Activated CD4-positive, alpha-beta memory T cell treated with anti-CD3 and anti-CD28 coated beads for 36 hours (primary cell): ENCODE measurements around the gene DAPK1. TPM values are rescaled to one million over a fixed set of nuclear protein-coding genes. Genes with fewer than 3 reads are reported as not detected.

Source experiments
- CTCF ChIA-PET: fragments of 350-600 bp; sonication (Branson Sonifier 250); formaldehyde crosslinking; loops from one replicate; lab custom pipeline; 2021; ENCODE audit warnings: antibody characterized with exemption, inconsistent platforms; lab: Charles Lee
- POLR2A ChIA-PET: fragments of 350-600 bp; sonication (Branson Sonifier 250); formaldehyde crosslinking; loops from one replicate; lab custom pipeline; 2021; ENCODE audit warnings: antibody characterized with exemption; lab: Charles Lee
- DNase-seq: peaks from one replicate; pipeline ENCODE4 v3.0.0-alpha.2; 2020
- H3K27ac Mint-ChIP-seq: one replicate; pipeline ENCODE4 v1.8.0; 2021; ENCODE audit warnings: mixed read lengths
- H3K27me3 Mint-ChIP-seq: one replicate; pipeline ENCODE4 v1.8.0; 2021; ENCODE audit warnings: mixed read lengths
- H3K36me3 Mint-ChIP-seq: one replicate; pipeline ENCODE4 v1.8.0; 2021; ENCODE audit warnings: mixed read lengths
- H3K4me1 Mint-ChIP-seq: one replicate; pipeline ENCODE4 v1.8.0; 2021; ENCODE audit warnings: low read depth, mixed read lengths
- H3K4me3 Mint-ChIP-seq: one replicate; pipeline ENCODE4 v1.8.0; 2021; ENCODE audit warnings: mild to moderate bottlenecking, mixed read lengths
- H3K9me3 Mint-ChIP-seq: one replicate; pipeline ENCODE4 v1.8.0; 2021; ENCODE audit warnings: mixed read lengths
- intact Hi-C: fragments of 100-400 bp; cut with micrococcal nuclease; formaldehyde crosslinking; loops from one replicate; pipeline ENCODE4 v1.15.1; 2023
- total RNA-seq, 2 experiments: library from RNA; stranded (reverse); gene quantifications; one replicate each; pipeline ENCODE4 v1.2.3, GENCODE V29; 2021

DAPK1 gene
- total RNA-seq, 2 experiments from 2014 or later: 1.9 to 3.3 TPM

DNA sequence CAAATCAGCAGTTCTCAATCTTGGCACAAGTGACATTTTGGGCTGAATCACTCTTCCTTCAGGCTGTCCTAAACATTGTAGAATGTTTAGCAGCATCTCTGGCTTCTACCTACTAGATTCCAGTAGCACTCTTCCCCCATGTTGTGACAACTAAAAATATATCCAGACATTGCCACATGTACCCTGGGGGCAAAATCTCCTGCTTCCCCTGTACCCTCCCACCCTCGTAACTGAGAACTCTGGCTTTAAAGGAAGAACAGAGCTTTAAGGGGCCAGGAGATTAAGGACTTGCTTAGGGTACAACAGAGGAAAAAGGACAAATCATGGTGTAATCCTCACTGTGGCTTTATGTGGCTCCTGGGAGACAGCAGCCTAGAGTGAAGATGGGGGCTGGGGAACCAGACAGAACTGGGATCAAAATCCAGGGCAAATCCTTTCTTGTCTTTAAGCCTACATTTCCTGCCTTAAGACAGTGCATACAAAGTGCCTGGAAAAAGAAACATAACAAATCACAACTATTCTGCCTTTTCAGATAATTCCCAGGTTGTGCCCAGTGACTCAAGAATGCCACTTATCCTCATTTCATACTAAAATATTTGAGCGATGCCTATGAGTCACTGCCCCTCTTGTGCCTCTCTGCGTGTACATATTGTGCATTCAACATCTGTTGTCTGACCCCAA is 109.3 kb downstream of the DAPK1 start:
- H3K27ac Mint-ChIP-seq: no peak overlapping the region
- peaks cover 6% of the 10 kb centered on the region for H3K9me3 Mint-ChIP-seq
- ChIA-PET CTCF (no interaction called here), POLR2A (no interaction called here)
- H3K27me3 Mint-ChIP-seq: peaks cover 22% of the 10 kb centered on the region
- intact Hi-C loops: no loop called here
- H3K4me3 Mint-ChIP-seq: no peak overlapping the region
- H3K36me3 Mint-ChIP-seq: no peaks in the 10 kb centered on the region
- DNase-seq: no peak
- no peaks in the 10 kb centered on the region for H3K4me1 Mint-ChIP-seq

GRCh38 chr9:87607859-87608258 is 110.2 kb downstream of the DAPK1 start:
- Mint-ChIP-seq H3K4me3 (no peak overlapping the region), H3K9me3 (peaks cover 6% of the 10 kb centered on the region), H3K4me1 (no peaks in the 10 kb centered on the region), H3K27ac (no peak overlapping the region), H3K36me3 (no peaks in the 10 kb centered on the region), H3K27me3 (peaks cover 19% of the 10 kb centered on the region)
- intact Hi-C loops: no loop called here
- ChIA-PET POLR2A (no interaction called here), CTCF (no interaction called here)
- DNase-seq: no peak

- Mint-ChIP-seq H3K9me3 (peaks cover 6% of the 10 kb centered on the region), H3K4me1 (no peaks in the 10 kb centered on the region), H3K27ac (no peak overlapping the region), H3K27me3 (peaks cover 19% of the 10 kb centered on the region), H3K36me3 (no peaks in the 10 kb centered on the region), H3K4me3 (no peak overlapping the region)
- no peak for DNase-seq
- ChIA-PET CTCF (no interaction called here), POLR2A (no interaction called here)
- intact Hi-C loops: no loop called here
These were observed 111.3 kb downstream of the DAPK1 start for GRCh38 chr9:87609002-87609401.

DNA sequence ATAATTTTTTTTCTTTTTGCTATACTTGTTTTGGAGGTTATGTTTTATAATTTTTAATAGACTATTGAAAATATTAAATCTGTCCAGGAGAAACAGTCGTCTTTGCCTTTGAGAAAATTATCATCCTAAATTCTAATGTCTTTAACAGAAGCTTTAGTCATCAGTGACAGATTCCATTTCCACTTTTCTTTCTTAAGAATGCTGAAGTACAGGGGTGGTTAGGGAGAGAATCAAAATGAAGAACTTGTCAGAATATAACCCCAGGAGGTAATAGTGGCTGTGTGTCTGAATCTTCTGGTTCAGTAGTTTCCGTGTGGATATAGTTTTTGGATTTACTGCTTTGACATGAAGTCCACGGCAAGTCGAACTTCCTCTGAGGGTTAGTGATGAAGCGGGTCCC is 111.8 kb downstream of the DAPK1 start:
- Mint-ChIP-seq H3K36me3 (no peaks in the 10 kb centered on the region), H3K4me1 (no peaks in the 10 kb centered on the region), H3K27me3 (peaks cover 19% of the 10 kb centered on the region), H3K9me3 (peaks cover 6% of the 10 kb centered on the region), H3K4me3 (no peak overlapping the region), H3K27ac (no peak overlapping the region)
- ChIA-PET CTCF (no interaction called here), POLR2A (no interaction called here)
- DNase-seq: no peak
- intact Hi-C loops: no loop called here

- intact Hi-C loops: no loop called here
- H3K27me3 Mint-ChIP-seq: peaks cover 19% of the 10 kb centered on the region
- H3K27ac Mint-ChIP-seq: no peak overlapping the region
- DNase-seq: no peak
- peaks cover 6% of the 10 kb centered on the region for H3K9me3 Mint-ChIP-seq
- H3K4me1 Mint-ChIP-seq: no peaks in the 10 kb centered on the region
- H3K36me3 Mint-ChIP-seq: no peaks in the 10 kb centered on the region
- no peak overlapping the region for H3K4me3 Mint-ChIP-seq
- POLR2A ChIA-PET: no interaction called here
- CTCF ChIA-PET: no interaction called here
These were observed 112.8 kb downstream of the DAPK1 start for GRCh38 chr9:87610200-87611155.

- Mint-ChIP-seq H3K4me1 (no peaks in the 10 kb centered on the region), H3K9me3 (peaks cover 6% of the 10 kb centered on the region), H3K36me3 (no peaks in the 10 kb centered on the region), H3K27me3 (peaks cover 21% of the 10 kb centered on the region), H3K4me3 (no peak overlapping the region), H3K27ac (no peak overlapping the region)
- intact Hi-C loops: no loop called here
- no peak for DNase-seq
- CTCF ChIA-PET: no interaction called here
- POLR2A ChIA-PET: no interaction called here
These were observed 114.1 kb downstream of the DAPK1 start for GRCh38 chr9:87611776-87612175.

GRCh38 chr9:87612536-87612935 is 114.9 kb downstream of the DAPK1 start:
- H3K36me3 Mint-ChIP-seq: no peaks in the 10 kb centered on the region
- H3K27ac Mint-ChIP-seq: no peak overlapping the region
- intact Hi-C loops: no loop called here
- H3K27me3 Mint-ChIP-seq: peaks cover 20% of the 10 kb centered on the region
- ChIA-PET POLR2A (no interaction called here), CTCF (no interaction called here)
- no peaks in the 10 kb centered on the region for H3K4me1 Mint-ChIP-seq
- H3K9me3 Mint-ChIP-seq: peaks cover 6% of the 10 kb centered on the region
- no peak for DNase-seq
- H3K4me3 Mint-ChIP-seq: no peak overlapping the region

DNA sequence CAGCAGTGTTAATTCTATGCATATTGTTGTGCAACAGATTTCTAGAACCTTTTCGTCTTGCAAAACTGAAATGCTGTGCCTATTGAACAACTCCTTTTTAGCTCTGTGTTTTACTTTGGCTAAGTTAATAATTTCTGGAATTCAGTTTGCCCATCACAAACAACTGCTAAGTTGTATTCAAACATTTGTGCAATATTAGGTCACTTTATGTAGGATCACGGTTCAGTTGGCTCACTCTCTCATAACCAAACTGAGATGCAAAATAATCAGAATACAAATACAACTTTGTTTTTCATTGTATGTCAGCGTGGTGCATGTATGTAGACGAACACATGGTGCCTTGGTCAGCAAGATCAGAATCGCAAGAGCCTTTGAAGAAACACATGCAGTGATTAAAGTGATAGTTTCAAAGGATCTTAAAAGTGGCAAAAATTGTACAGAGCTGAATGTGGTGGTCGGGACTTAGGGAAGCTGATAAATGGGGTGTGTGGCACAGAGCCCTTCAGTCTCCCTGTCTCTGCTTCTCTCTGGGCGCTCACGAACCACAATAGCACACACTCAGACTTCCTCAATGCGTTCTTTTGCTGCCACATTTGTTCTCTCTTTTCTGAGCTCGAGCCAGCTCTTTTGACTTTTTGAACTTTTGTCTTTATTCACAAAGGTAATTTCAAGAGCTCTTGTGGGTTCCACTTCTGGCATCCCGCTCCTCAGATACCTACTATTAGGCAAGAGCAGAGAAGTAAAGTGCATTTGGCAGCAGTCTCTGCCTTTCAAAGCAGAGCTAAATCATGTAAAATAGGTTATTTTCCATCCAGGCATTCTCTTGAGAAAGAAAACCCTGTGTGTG is 115.8 kb downstream of the DAPK1 start:
- no peak overlapping the region for H3K27ac Mint-ChIP-seq
- H3K27me3 Mint-ChIP-seq: peaks cover 17% of the 10 kb centered on the region
- H3K4me3 Mint-ChIP-seq: no peak overlapping the region
- POLR2A ChIA-PET: no interaction called here
- no peaks in the 10 kb centered on the region for H3K4me1 Mint-ChIP-seq
- CTCF ChIA-PET: no interaction called here
- H3K36me3 Mint-ChIP-seq: no peaks in the 10 kb centered on the region
- no peak for DNase-seq
- intact Hi-C loops: no loop called here
- no peaks in the 10 kb centered on the region for H3K9me3 Mint-ChIP-seq

- POLR2A ChIA-PET: no interaction called here
- no peaks in the 10 kb centered on the region for H3K36me3 Mint-ChIP-seq
- CTCF ChIA-PET: no interaction called here
- H3K4me1 Mint-ChIP-seq: no peaks in the 10 kb centered on the region
- H3K27ac Mint-ChIP-seq: no peak overlapping the region
- intact Hi-C loops: no loop called here
- no peak overlapping the region for H3K4me3 Mint-ChIP-seq
- H3K9me3 Mint-ChIP-seq: no peaks in the 10 kb centered on the region
- peaks cover 17% of the 10 kb centered on the region for H3K27me3 Mint-ChIP-seq
- no peak for DNase-seq
These were observed 116.7 kb downstream of the DAPK1 start for GRCh38 chr9:87614397-87614796.

- DNase-seq: no peak
- H3K4me1 Mint-ChIP-seq: no peaks in the 10 kb centered on the region
- ChIA-PET CTCF (no interaction called here), POLR2A (no interaction called here)
- peaks cover 20% of the 10 kb centered on the region for H3K27me3 Mint-ChIP-seq
- H3K4me3 Mint-ChIP-seq: no peak overlapping the region
- H3K9me3 Mint-ChIP-seq: no peaks in the 10 kb centered on the region
- H3K36me3 Mint-ChIP-seq: no peaks in the 10 kb centered on the region
- intact Hi-C loops: no loop called here
- H3K27ac Mint-ChIP-seq: no peak overlapping the region
These were observed 117.5 kb downstream of the DAPK1 start for GRCh38 chr9:87615136-87615535.

- no peaks in the 10 kb centered on the region for H3K9me3 Mint-ChIP-seq
- ChIA-PET CTCF (no interaction called here), POLR2A (no interaction called here)
- H3K27me3 Mint-ChIP-seq: peaks cover 21% of the 10 kb centered on the region
- no peaks in the 10 kb centered on the region for H3K4me1 Mint-ChIP-seq
- H3K27ac Mint-ChIP-seq: no peak overlapping the region
- no peak for DNase-seq
- H3K36me3 Mint-ChIP-seq: no peaks in the 10 kb centered on the region
- intact Hi-C loops: no loop called here
- H3K4me3 Mint-ChIP-seq: no peak overlapping the region
These were observed 118.0 kb downstream of the DAPK1 start for GRCh38 chr9:87615547-87616148.

DNA sequence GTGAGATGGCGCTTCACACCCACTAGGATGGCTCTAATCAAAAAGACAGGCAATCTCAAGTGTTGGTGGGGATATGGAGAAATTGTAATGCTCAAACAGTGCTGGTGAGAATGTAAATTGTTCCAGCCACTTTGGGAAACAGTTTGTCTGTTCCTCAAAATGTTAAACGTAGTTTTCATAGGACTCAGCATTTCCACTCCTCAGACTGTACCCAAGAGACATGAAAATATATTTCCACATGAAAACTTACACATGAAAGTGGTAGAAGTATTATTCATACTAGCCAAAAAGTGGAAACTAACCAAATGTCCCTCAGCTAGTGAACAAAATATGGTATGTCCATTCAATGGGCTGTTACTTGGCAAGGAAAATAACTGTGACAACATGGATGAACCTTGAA is 120.6 kb downstream of the DAPK1 start:
- Mint-ChIP-seq H3K27ac (no peak overlapping the region), H3K9me3 (no peaks in the 10 kb centered on the region), H3K4me3 (no peak overlapping the region), H3K27me3 (peaks cover 18% of the 10 kb centered on the region), H3K4me1 (no peaks in the 10 kb centered on the region), H3K36me3 (no peaks in the 10 kb centered on the region)
- no peak for DNase-seq
- POLR2A ChIA-PET: no interaction called here
- CTCF ChIA-PET: no interaction called here
- intact Hi-C loops: no loop called here
